ENCODE measurements around the gene PC. TPM values are rescaled to one million over a fixed set of nuclear protein-coding genes. Genes with fewer than 3 reads are reported as not detected.

Gene PC
- total and polyA plus RNA-seq, 2 donors (not counting 3 experiments of a cell fraction or from before 2014, with no cell fraction given), result 5.5 to 17.5 TPM

GRCh38 chr11:66987924-66988637 is 29.9 kb upstream of the PC start:
- dilution Hi-C loops (cut with MboI; ENCODE audit: extremely low pct_ligation_motif_present, low sequenced_read_pairs), result no loop called here

More at GRCh38 chr11:66987924-66988637, 29.9 kb upstream of the PC start:
- H3K79me2 ChIP-seq (ENCODE audit: control insufficient read depth, insufficient read depth, low read length), result no peaks in the 10 kb centered on the region
- peaks cover 3% of the 10 kb centered on the region for H3K4me1 ChIP-seq (ENCODE audit: control insufficient read depth, extremely low read depth, insufficient read depth, low read length)
- TF ChIP-seq JUN (IDR thresholded peaks at IDR 0.05; ENCODE audit: borderline replicate concordance, insufficient read depth, insufficient read length, low read depth), result no peak
- TF ChIP-seq EZH2 (IDR thresholded peaks at IDR 0.05; ENCODE audit: borderline replicate concordance, low read depth, low read length, severe bottlenecking), result no peak
- no peak for TF ChIP-seq MYC (IDR thresholded peaks at IDR 0.05; ENCODE audit: low read depth, low read length)
- no peak for TF ChIP-seq FOS (IDR thresholded peaks at IDR 0.05; ENCODE audit: borderline replicate concordance, insufficient read depth, low read length)
- TF ChIP-seq, protein P1, sequence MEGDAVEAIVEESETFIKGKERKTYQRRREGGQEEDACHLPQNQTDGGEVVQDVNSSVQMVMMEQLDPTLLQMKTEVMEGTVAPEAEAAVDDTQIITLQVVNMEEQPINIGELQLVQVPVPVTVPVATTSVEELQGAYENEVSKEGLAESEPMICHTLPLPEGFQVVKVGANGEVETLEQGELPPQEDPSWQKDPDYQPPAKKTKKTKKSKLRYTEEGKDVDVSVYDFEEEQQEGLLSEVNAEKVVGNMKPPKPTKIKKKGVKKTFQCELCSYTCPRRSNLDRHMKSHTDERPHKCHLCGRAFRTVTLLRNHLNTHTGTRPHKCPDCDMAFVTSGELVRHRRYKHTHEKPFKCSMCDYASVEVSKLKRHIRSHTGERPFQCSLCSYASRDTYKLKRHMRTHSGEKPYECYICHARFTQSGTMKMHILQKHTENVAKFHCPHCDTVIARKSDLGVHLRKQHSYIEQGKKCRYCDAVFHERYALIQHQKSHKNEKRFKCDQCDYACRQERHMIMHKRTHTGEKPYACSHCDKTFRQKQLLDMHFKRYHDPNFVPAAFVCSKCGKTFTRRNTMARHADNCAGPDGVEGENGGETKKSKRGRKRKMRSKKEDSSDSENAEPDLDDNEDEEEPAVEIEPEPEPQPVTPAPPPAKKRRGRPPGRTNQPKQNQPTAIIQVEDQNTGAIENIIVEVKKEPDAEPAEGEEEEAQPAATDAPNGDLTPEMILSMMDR (IDR thresholded peaks at IDR 0.05; ENCODE audit: extremely low read depth in 1 of 2, insufficient read depth in 1 of 2, low read depth in 1 of 2, low read length in 2 of 2), result no peak
- BruUV-seq (replicated peaks), result no TSS peak
- no peak overlapping the region for H3K4me2 ChIP-seq (ENCODE audit: insufficient read depth, low read length)
- CTCF ChIA-PET, result interaction anchor here (0.8 to 1.6 kb wide), 4 partner anchors 12 to 93 kb away, joined by 3 to 4 read pairs (median 3); no protein-coding TSS in a partner anchor
- no peaks in the 10 kb centered on the region for H3K27me3 ChIP-seq (ENCODE audit: control insufficient read depth in 2 of 2, insufficient read depth in 2 of 2, low read length in 2 of 2)
- H3K27ac ChIP-seq (ENCODE audit: insufficient read depth, low read depth, low read length), result no peak overlapping the region
- no peaks in the 10 kb centered on the region for H3K9me3 ChIP-seq (replicated peaks; ENCODE audit: control insufficient read depth, insufficient read depth, low read length)
- DNase-seq (ENCODE audit: low read depth, low spot score), result no peak
- FAIRE-seq, result no peak
- H4K20me1 ChIP-seq (replicated peaks; ENCODE audit: control insufficient read depth, extremely low read depth, insufficient read depth, low read length), result no peaks in the 10 kb centered on the region
- intact Hi-C loops (cut with micrococcal nuclease), result no loop called here
- H3K9ac ChIP-seq (replicated peaks; ENCODE audit: extremely low read depth, insufficient read depth, low read length), result no peak overlapping the region
- no peaks in the 10 kb centered on the region for H3K36me3 ChIP-seq (ENCODE audit: control insufficient read depth in 2 of 2, extremely low read depth in 1 of 2, insufficient read depth in 2 of 2, low read length in 2 of 2)
- POLR2A ChIA-PET, result no interaction called here
- H3K9me1 ChIP-seq (replicated peaks; ENCODE audit: control insufficient read depth, extremely low read depth, insufficient read depth, low read length), result no peaks in the 10 kb centered on the region
- no peak overlapping the region for H2AFZ ChIP-seq (ENCODE audit: low read depth, low read length)
- no peak overlapping the region for H3K4me3 ChIP-seq (replicated peaks in 1 of 3; ENCODE audit: insufficient read depth in 1 of 3, low read depth in 1 of 3, low read length in 3 of 3)

All from endothelial cell of umbilical vein (primary cell).